Caco-2 (cell line): ENCODE measurements around the gene PPP1R12B. TPM values are rescaled to one million over a fixed set of nuclear protein-coding genes. Genes with fewer than 3 reads are reported as not detected.
"Not testable (repeated sequence)": the region's sequence is repeated elsewhere in the genome, so short reads cannot be mapped to it uniquely, and the experiment has no call there.

Experiments used
- BruUV-seq: library from RNA; stranded (reverse); fragments of 400-500 nt; replicated peaks from 2 replicates; lab custom pipeline; 2021; lab: Mats Ljungman, UMichigan
- CTCF ChIA-PET: fragments of 300-600 bp; sonication (Branson Sonifier 250); formaldehyde crosslinking; loops from one replicate; lab custom pipeline; 2022; ENCODE audit warnings: antibody characterized with exemption; lab: Charles Lee
- POLR2A ChIA-PET: fragments of 300-600 bp; sonication (Branson Sonifier 250); formaldehyde crosslinking; loops from one replicate; lab custom pipeline; 2022; ENCODE audit warnings: antibody characterized with exemption; lab: Charles Lee
- DNase-seq, 2 experiments: peaks; one replicate each; pipeline versions ENCODE4 v3.0.0 to v3.0.0-alpha.2; 2020 to 2022
- H3K27me3 ChIP-seq: replicated peaks from 2 replicates; pipeline ENCODE4 v1.6.0; 2011; ENCODE audit warnings: low read length; ENCODE audit not compliant: control insufficient read depth, insufficient read depth
- H3K36me3 ChIP-seq: 2 replicates; pipeline ENCODE4 v1.5.1; 2011; ENCODE audit warnings: low read length; ENCODE audit not compliant: control insufficient read depth, insufficient read depth
- H3K4me1 ChIP-seq: fragments of 250-450 bp; sonication (Bioruptor Pico); 2 replicates; pipeline ENCODE4 v1.5.1; 2020; ENCODE audit warnings: mild to moderate bottlenecking
- H3K4me3 ChIP-seq: 2 replicates; pipeline ENCODE4 v1.5.1; 2011; ENCODE audit warnings: low read depth, mild to moderate bottlenecking, control low read depth, low read length
- H3K9me3 ChIP-seq: fragments of 250-450 bp; sonication (Bioruptor Pico); 2 replicates; pipeline ENCODE4 v1.5.1; 2020; ENCODE audit warnings: mild to moderate bottlenecking, moderate library complexity
- H3K27ac Mint-ChIP-seq: one replicate; pipeline ENCODE4 v1.8.0; 2022; ENCODE audit warnings: mixed read lengths; ENCODE audit not compliant: unreplicated experiment
- H3K27me3 Mint-ChIP-seq: one replicate; pipeline ENCODE4 v1.8.0; 2022; ENCODE audit warnings: mixed read lengths; ENCODE audit not compliant: insufficient read depth, unreplicated experiment
- H3K36me3 Mint-ChIP-seq: one replicate; pipeline ENCODE4 v1.8.0; 2022; ENCODE audit warnings: mild to moderate bottlenecking, mixed read lengths; ENCODE audit not compliant: insufficient read depth, unreplicated experiment
- H3K4me1 Mint-ChIP-seq: one replicate; pipeline ENCODE4 v1.8.0; 2022; ENCODE audit warnings: low read depth, mixed read lengths; ENCODE audit not compliant: unreplicated experiment
- H3K4me3 Mint-ChIP-seq: one replicate; pipeline ENCODE4 v1.8.0; 2022; ENCODE audit warnings: mild to moderate bottlenecking, moderate library complexity, mixed read lengths; ENCODE audit not compliant: unreplicated experiment
- H3K9me3 Mint-ChIP-seq: one replicate; pipeline ENCODE4 v1.8.0; 2022; ENCODE audit warnings: mixed read lengths; ENCODE audit not compliant: unreplicated experiment
- intact Hi-C: fragments of 100-400 bp; cut with micrococcal nuclease; formaldehyde crosslinking; loops from one replicate; pipeline ENCODE4 v1.10.0; 2022; ENCODE audit not compliant: unreplicated experiment
- total RNA-seq: library from RNA; stranded (reverse); gene quantifications from 2 replicates; pipeline ENCODE4 v1.2.3, GENCODE V29; 2022
- TF ChIP-seq, protein P1 (sequence below), 2 experiments: fragments of 200-600 bp in 1 of 2; IDR thresholded peaks; 1 replicate in 1 of 2; 2 replicates in 1 of 2; pipeline versions ENCODE4 v1.5.1 to v1.8.0; 2011 to 2022; ENCODE audit warnings: antibody characterized with exemption in 1 of 2, control low read depth in 1 of 2, inconsistent platforms in 1 of 2, low read depth in 1 of 2, low read length in 1 of 2, mild to moderate bottlenecking in 1 of 2, moderate library complexity in 1 of 2; ENCODE audit not compliant: insufficient read depth in 1 of 2, severe bottlenecking in 1 of 2, unreplicated experiment in 1 of 2

Gene PPP1R12B
- total RNA-seq, 1 experiment from 2014 or later: 16.4 TPM

DNA sequence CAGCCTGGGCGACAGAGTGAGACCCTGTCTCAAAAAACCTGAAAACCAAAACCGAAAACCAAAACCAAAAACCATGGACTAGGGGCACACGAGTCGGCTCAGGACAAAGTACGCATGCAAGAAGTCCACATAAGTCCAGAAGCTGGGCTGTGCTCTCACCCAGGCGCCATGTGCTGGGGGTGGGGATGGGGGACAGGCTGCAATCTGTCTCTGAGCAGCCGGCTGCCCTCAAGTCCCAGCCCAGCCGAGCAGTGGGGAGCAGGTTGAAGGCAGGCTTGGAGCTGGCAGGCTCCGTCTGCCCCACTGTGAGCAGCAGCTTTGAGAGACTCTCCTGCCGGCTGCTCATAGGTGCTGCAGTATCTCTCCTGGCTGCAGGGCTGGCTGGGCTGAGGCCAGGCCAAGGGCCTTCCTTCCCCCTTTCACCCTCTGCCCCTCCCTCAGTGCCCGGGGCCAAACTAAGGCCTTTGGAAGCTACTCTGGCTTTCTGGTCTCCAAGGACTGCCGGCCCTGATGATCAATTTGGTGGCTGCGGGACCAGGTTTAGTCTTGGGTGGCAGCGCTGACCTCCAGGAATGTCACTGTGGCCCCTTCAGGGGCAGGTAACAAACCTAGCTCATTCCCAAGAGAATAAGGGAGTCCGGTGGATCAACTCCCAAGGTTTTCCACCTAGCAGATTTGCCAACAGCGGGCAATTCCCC lies 289.0 kb downstream of the PPP1R12B start:
- DNase-seq, H3K9me3 ChIP-seq, intact Hi-C loops, BruUV-seq, H3K27me3 Mint-ChIP-seq, H3K4me3 ChIP-seq, POLR2A ChIA-PET, CTCF ChIA-PET, H3K9me3 Mint-ChIP-seq, H3K36me3 ChIP-seq, H3K36me3 Mint-ChIP-seq, H3K27ac Mint-ChIP-seq, H3K4me3 Mint-ChIP-seq, H3K27me3 ChIP-seq: not testable (repeated sequence)
- peaks cover 20% of the 10 kb centered on the region for H3K4me1 Mint-ChIP-seq
- H3K4me1 ChIP-seq: peaks cover 16% of the 10 kb centered on the region

DNA sequence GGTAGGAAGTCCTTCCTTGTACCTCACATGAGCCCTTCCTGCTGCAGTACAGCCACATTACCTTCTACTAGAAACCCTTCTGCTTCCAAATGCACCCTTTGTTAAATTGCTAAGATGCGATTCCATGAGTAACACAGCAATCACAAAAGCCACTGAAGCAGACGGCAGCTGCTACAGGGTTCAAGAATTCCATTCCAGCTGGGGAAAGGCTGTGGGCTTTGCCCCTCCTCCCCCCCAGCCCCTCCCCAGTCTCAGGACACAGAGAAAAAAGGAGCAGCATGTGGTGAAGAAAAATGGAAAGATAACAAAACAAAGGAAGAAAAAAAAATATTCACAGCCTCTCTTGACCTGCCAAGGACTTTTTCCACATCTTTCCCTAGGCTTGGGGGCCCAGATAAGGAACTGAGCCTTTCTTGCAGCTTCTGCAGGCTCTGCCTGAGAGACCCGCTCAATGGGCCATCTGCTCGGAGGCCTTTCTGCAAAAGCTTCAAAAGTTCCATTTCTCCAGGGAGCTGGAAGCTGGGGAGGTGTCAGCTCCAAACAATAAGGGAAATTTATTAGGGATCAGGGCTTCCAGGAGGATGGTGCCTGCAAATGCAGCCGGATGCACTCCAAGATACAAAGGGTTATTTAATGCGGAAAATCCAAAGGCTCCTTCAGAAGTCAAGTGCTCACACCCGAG lies 289.7 kb downstream of the PPP1R12B start:
- H3K9me3 Mint-ChIP-seq: no peaks in the 10 kb centered on the region
- peak overlapping the region; percentile 55 for H3K27ac Mint-ChIP-seq
- no peaks in the 10 kb centered on the region for H3K9me3 ChIP-seq
- peaks cover 20% of the 10 kb centered on the region for H3K4me1 Mint-ChIP-seq
- H3K27me3 ChIP-seq: no peaks in the 10 kb centered on the region
- peaks cover 5% of the 10 kb centered on the region for H3K27me3 Mint-ChIP-seq
- no peak overlapping the region for H3K4me3 Mint-ChIP-seq
- H3K36me3 ChIP-seq: no peaks in the 10 kb centered on the region
- BruUV-seq: no TSS peak
- TF ChIP-seq, protein P1, sequence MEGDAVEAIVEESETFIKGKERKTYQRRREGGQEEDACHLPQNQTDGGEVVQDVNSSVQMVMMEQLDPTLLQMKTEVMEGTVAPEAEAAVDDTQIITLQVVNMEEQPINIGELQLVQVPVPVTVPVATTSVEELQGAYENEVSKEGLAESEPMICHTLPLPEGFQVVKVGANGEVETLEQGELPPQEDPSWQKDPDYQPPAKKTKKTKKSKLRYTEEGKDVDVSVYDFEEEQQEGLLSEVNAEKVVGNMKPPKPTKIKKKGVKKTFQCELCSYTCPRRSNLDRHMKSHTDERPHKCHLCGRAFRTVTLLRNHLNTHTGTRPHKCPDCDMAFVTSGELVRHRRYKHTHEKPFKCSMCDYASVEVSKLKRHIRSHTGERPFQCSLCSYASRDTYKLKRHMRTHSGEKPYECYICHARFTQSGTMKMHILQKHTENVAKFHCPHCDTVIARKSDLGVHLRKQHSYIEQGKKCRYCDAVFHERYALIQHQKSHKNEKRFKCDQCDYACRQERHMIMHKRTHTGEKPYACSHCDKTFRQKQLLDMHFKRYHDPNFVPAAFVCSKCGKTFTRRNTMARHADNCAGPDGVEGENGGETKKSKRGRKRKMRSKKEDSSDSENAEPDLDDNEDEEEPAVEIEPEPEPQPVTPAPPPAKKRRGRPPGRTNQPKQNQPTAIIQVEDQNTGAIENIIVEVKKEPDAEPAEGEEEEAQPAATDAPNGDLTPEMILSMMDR (IDR thresholded peaks at IDR 0.05; ENCODE audit: insufficient read depth in 1 of 2, low read depth in 1 of 2, low read length in 1 of 2, severe bottlenecking in 1 of 2, unreplicated experiment in 1 of 2): no peak
- ChIA-PET POLR2A (no interaction called here), CTCF (no interaction called here)
- no peak overlapping the region for H3K4me3 ChIP-seq
- DNase-seq: no peak
- intact Hi-C loops: no loop called here
- no peaks in the 10 kb centered on the region for H3K36me3 Mint-ChIP-seq
- peaks cover 16% of the 10 kb centered on the region for H3K4me1 ChIP-seq

DNA sequence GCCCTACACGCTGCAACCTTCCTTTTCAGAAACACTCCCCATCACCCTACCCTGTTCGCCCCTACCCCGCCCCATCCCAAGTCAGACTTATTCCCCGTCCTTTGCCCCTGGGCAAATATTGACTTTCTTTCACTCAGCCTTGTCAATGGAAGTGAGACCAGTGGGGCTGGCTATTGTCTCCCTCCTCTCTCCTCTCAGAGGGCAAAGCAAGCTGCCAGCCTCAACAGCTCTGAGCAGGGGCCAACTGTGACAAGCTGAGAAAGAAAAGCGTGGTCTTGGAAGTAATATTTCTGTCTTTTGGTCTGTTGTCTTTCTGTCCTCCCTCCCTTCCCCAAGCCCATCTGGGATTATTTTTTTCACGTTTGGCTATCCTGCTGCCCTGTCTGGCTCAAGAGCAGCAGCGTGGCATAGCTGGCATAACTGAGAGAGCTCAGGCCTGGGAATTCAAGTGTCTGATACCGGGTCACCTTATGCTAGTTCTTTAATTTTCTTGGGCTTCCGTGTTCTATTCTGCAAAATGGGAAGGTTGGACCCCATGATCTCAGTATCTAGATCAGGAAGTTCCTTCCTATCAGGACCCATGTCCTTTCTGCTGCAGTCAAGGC lies 290.3 kb downstream of the PPP1R12B start:
- H3K27me3 Mint-ChIP-seq, intact Hi-C loops, H3K4me3 ChIP-seq, H3K36me3 ChIP-seq, CTCF ChIA-PET, H3K9me3 Mint-ChIP-seq, H3K4me3 Mint-ChIP-seq, H3K27me3 ChIP-seq, BruUV-seq, H3K36me3 Mint-ChIP-seq, POLR2A ChIA-PET, H3K9me3 ChIP-seq: not testable (repeated sequence)
- peaks cover 17% of the 10 kb centered on the region for H3K4me1 ChIP-seq
- peak overlapping the region; percentile 55 for H3K27ac Mint-ChIP-seq
- DNase-seq: peak in 1 of 2 experiments; percentile 39
- H3K4me1 Mint-ChIP-seq: peaks cover 23% of the 10 kb centered on the region

DNA sequence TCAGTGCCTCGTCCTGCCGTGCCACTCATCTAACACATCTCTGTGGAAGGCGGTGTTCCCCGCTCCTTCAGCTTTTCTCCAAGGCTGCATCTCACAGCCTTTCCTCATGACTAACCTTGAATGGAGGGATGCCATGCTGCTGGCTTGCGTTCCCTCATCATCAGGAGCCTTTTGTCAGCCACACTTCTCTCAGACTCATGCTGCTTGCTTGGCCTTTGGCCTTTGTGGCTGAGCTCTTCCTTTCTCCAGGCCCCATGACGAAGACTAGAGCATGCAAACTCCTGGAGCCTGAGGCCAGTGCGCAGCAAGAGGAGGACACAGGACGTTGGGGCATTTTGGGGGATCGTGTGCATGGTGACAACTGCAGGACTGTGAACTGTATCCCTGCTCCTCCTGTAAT lies 291.0 kb downstream of the PPP1R12B start:
- no peak for DNase-seq
- TF ChIP-seq, protein P1 (IDR thresholded peaks at IDR 0.05; ENCODE audit: insufficient read depth in 1 of 2, low read depth in 1 of 2, low read length in 1 of 2, severe bottlenecking in 1 of 2, unreplicated experiment in 1 of 2): no peak
- CTCF ChIA-PET: no interaction called here
- Histone ChIP-seq H3K4me3 (no peak overlapping the region), H3K27me3 (peaks cover 2% of the 10 kb centered on the region), H3K4me1 (peaks cover 20% of the 10 kb centered on the region), H3K36me3 (no peaks in the 10 kb centered on the region), H3K9me3 (no peaks in the 10 kb centered on the region)
- no peaks in the 10 kb centered on the region for H3K9me3 Mint-ChIP-seq
- H3K27me3 Mint-ChIP-seq: peaks cover 10% of the 10 kb centered on the region
- no peak overlapping the region for H3K27ac Mint-ChIP-seq
- H3K4me1 Mint-ChIP-seq: peaks cover 30% of the 10 kb centered on the region
- intact Hi-C loops: no loop called here
- no TSS peak for BruUV-seq
- POLR2A ChIA-PET: no interaction called here
- H3K36me3 Mint-ChIP-seq: no peaks in the 10 kb centered on the region
- no peak overlapping the region for H3K4me3 Mint-ChIP-seq
